ENCODE data around the gene ADCY9.
A peak's percentile ranks its signal among the peaks of the same experiment; 100 is the strongest.
"Not testable (repeated sequence)": the region's sequence is repeated elsewhere in the genome, so short reads cannot be mapped to it uniquely, and the experiment has no call there.

ADCY9 gene

DNA sequence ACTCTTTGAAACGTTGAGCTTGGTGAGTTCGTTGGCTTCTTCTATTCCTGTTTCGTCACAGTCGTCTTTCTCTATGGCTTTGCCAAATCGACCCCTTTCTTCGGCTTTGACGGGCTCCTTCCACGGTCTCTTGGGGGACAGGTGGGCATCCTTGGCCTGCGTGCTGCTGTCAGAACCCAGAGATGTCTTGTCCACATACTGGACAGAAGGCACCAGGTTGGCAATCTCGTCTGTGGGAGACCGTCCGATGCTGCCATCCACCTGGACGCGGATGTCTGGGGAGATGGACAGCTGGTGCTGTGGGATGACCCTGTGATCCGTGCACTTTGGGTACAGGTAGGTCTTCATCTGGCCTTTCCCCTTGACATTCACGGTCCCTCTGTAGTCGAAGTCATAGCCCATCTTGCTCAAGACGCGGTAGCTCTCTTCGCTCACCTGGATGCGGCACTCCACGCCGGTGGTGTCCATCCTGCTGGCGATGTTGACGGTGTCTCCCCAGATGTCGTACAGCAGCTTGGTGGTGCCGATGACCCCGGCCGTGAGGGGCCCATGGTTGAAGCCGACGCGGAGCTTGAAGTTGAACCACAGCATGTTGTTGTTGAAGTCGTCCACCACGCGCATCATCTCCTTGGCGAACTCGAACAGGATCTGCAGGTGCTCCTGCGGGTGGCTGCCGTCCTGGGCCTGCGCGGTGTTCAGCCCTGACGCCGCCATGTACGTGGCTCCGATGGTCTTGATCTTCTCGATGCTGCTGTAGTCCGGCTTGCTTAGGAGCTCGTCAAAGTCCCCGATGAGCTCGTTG, 150.3 kb downstream of the ADCY9 start:
- DNase-seq: no peak

DNA sequence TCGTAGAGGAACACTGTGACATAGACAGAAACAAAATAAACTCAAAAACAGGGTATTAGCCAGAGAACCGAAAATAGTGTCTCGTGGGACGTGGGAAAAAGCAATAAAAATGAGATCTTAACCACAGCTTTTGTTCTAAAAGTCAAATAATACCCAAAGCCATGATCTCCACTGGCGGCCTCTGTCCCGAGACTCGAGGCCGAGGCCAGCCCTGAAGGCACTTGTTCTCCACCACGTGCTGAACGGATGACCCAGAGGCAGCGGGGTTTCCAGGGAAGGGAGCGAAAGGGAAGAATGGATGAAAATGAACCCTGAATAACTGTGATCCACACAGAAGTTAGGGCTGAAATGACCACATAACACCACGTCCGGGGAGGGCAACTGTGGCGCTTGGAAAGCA, 150.9 kb downstream of the ADCY9 start:
- no peak for DNase-seq

- no peak for DNase-seq
Observed at GRCh38 chr16:3964686-3965290, 151.5 kb downstream of the ADCY9 start.

DNA sequence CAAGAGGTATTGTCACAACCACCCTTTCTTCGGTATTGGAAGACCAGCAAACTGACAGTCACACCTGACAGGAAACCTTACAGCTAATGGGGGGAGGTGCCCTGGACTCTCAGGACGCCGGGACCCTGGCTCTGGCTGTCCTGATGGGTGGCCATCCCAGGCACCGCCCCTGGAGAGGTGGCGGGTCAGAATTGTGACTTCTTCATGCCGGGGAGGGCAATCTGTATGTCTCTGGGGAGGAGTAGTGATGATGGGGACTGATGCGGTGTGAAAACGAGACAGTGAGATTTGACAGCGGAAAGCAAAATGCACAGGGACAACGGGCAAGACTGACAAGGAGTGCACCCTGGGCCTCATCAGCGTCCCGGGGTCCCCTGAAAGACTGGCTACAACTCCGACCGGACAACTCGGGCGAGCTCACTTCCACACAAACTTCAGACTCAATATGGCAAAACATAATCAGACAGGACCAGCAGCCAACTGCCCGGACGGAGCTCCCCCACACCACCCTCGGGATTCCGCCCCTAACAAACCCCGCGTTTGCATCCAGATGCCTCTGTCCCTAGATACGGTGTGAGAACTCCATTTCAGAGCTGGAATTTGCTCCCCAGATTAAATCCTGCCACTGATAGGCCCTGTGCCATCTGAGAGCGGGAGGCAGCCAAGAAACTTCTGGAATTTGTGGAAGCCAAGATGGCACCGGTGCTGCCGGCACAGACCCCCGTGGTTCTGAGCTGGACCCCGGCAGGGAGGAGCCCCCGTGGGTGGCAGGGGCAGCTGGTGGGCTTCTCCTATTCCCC, 152.2 kb downstream of the ADCY9 start:
- no peak for DNase-seq

DNA sequence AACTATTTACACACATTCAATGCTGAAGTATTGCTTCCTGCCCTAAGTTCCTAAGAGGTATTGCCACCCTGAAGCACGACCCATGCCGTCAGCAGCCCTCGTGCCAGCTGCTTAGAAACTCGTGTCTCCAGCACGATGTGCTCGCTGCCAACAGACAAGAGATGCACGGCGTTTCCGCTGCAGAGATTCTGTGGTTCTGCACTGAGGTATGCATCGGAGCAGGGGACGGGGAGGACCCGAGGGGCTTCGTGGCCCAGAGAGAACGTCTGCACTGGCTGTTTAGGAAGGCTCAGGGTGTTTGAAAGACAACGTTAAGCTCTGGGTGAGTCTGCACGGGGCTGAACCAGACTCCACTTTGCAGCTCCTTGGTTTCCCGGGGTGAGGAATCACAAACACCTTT, 153.0 kb downstream of the ADCY9 start:
- no peak for DNase-seq

- DNase-seq: no peak
Observed at GRCh38 chr16:3961449-3961849, 154.8 kb downstream of the ADCY9 start.

DNA sequence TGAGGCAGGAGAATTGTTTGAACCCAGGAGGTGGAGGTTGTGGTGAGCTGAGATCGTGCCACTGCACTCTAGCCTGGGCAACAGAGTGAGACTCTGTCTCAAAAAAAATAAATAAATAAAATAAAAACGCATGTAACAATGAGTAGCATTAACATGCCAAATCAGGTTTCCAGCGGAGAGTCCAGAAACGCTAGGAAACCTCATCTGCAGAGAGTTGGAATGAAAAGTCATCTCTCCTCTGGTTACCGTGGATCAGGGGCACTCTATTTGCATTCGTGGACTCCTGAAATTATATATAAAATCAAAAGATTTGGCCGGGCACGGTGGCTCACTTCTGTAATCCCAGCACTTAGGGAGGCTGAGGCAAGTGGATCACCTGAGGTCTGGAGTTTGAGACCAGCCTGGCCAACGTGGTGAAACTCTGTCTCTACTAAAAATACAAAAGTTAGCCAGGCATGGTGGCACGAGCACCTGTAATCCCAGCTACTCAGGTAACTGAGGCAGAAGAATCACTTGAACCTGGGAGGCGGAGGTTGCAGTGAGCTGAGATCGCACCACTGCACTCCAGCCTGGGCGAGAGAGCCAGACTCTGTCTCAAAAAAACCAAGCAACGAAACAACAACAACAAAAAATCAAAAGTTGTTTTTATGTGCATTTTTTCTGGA, 156.2 kb downstream of the ADCY9 start:
- DNase-seq: not testable (repeated sequence)

DNA sequence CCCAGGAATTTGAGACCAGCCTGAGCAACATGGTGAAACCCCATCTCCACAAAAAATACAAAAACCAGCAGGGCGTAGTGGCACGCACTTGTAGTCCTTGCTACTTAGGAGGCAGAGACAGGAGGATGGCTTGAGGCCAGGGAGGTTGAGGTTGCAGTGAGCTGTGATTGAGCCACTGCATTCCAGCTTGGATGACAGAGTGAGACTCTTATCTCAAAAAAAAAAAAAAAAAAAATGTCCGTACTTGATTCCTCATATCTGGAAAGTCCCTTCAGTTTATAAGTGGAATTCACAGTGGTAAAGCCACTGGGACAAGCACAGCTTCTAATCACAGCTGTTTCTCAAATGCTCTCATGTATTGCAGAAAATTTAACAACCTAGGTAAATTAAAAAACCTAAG, 157.1 kb downstream of the ADCY9 start:
- DNase-seq: no peak

DNA sequence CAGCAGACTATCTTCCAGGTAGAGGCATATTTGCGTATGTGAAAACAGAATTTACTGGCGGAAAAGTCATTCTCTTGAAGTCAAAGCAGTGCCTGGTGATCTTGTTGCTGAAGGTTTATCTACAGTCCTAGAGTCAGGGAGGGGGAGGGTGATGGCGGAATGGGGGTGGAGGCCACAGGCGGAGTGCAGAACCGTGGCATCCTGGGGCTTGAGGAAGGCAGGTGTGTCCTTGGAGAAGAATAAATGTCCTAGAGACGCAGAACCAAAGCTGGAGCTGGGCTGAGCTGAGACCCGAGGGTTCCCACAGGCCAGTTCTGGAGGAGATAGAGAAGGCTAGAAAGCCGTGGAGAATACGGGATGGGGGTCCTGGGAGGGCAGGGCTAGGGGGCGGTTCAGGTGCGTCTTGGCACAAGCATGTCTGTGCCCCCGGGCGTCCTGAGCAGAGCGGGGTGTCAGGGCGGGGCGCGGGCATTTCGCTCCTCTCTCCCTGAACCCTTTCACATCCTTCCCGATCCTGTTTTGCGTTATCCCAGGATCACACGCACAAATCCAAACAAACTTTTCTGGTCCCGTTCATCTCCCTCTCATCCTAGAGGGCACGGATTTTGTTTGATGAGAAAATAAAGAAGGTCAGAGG, 158.8 kb downstream of the ADCY9 start:
- DNase-seq: no peak

- DNase-seq: no peak
Observed at GRCh38 chr16:3954411-3954921, 161.8 kb downstream of the ADCY9 start.

DNA sequence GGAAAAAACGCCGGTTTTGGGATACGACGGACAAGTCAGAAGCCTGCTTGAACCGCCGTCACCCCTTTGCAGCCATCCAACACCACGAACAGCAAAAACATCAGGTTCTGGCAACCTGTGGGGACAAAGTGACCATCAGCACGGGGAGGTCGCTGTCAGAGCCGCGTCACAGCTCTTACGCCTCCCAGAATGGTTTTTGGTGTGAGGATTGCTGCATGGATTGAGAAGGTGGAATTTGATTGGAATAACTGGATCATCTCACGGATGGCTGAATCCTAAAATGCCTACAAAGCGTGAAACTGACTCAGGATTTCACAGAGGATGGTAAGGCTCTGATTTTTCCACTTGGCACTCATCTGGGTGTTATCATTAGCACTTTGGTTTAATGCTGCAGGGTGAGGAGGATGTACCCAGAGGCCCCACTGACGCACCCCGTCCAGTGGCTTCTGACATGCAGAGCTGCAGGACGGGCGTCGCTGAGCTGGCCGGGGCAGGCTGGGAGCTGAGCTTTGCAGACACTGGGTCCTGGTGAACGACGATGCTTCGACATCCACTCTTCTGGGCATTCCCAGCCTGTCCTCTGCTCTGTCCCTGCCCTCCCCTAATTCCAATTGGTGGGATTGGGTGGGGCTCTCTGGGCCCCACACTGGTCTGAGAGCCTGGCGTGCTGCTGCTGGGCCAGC, 162.4 kb downstream of the ADCY9 start:
- DNase-seq: no peak

DNA sequence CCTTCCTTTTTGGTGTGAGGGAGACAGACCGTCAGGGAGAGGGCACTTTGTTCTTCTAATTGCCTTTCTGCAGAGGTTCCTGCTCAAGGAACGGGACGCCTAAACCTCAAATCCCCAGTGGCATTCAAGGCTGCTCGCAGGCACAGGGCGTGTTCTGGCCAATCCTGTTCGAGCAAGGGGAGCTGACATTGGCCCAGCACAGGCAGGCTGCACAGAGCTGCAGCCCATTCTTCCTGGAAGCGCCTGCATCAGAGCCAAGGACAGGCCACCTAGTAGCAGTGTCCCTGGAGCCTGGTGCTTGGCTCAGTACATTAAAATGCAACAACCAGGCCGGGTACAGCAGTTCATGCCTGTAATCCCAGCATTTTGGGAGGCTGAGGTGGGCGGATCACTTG, 163.5 kb downstream of the ADCY9 start:
- DNase-seq: no peak

- DNase-seq: peak; percentile 24
Observed at GRCh38 chr16:3951861-3952736, 164.1 kb downstream of the ADCY9 start.

GRCh38 chr16:3951380-3951779, 164.9 kb downstream of the ADCY9 start:
- not testable (repeated sequence) for DNase-seq

- no peak for DNase-seq
Observed at GRCh38 chr16:3950343-3951193, 165.7 kb downstream of the ADCY9 start.

DNA sequence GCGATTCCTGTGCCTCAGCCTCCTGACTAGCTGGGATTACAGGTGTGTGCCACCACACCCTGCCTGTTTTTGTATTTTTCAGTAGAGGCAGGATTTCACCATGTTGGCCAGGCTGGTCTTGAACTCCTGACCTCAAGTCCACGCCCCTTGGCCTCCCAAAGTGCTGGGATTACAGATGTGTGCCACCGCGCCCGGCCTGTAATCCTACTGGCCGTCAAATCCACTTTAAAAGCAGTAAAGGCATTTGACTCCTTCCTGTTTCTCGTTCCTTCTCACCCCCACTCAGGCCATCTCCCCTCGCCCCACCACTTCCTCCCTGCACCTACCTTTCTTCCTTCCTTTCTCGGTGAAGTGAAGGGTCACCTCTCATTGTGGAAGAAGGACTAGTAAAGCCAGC, 166.3 kb downstream of the ADCY9 start:
- no peak for DNase-seq

- no peak for DNase-seq
Observed at GRCh38 chr16:3949287-3949686, 167.0 kb downstream of the ADCY9 start.

GRCh38 chr16:3948378-3948995, 167.8 kb downstream of the ADCY9 start:
- no peak for DNase-seq

DNA sequence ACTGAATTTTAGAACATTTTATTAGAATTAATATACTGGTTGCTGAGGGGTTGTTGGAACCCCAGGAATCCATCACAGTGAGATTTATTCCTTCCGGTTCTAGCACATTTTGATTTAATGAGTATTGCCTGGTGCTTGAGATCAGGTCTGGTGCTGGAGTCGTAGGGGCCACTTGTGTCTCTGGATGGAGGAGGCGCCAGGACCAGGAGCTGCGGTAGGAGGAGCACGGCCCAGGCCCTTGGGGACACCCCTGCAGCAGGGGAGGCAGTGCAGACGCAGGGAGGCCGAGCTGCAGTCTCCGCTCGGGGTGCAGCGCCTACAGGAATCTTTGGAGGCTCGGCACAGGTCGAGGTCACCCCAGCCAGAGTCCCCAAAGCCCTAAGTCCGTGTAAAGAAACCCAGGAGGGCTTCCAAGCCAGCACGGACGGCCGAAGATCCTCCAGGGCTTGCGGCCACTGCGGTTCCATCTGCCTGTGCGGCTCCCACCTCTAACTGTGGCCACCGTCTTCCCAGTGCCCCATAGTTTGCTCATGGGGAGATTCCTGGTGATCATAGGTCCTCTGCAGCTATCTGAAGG, 169.6 kb downstream of the ADCY9 start:
- no peak for DNase-seq

Data from NCI-H748 treated with DMSO at 0.1 percent for 48 hours (cell line).